Measurements from ENCODE around the gene SPON1.
"Not testable (repeated sequence)": the region's sequence is repeated elsewhere in the genome, so short reads cannot be mapped to it uniquely, and the experiment has no call there.

The SPON1 gene

DNA sequence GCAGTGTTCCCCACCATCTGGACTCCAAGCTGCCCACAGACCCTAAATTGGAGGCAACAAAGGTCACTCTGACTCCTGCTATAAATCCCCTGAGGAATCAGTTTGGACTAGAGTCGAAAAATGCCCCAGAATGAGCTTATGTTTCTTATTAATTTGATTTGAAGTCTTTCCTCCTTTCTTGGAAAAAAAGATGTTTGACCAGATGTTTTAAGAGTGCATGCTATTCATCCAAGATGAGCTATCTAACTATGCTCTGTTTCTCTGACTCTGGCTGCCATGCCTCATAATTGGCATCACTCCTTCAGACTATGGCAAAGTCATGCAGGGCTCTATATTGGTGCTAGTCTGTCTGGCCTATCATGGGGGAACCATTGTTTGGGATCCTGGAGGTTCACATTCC is 174.0 kb downstream of the SPON1 start:
- no peak for DNase-seq

- DNase-seq, result no peak
These were observed 174.8 kb downstream of the SPON1 start for GRCh38 chr11:14137284-14137683.

DNA sequence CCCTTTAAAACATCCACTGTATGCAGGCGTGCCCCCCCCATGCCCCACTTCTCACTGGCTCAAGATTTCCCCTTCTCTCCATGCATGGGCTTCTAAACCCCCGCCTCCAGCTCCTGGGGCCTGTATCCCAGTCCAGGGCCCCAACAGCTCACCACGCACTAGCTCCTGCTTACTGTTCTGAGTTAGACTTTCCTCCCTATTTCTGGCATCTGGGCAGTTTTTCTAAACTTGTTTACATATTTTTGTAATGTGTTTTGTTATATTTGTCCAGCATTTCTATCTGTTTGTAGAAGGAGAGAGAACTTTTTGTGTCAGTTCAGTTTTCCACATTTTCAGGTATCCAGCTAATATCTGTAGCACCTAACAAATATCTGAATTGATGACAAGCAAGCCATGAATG is 178.5 kb downstream of the SPON1 start:
- no peak for DNase-seq

- no peak for DNase-seq
These were observed 179.2 kb downstream of the SPON1 start for GRCh38 chr11:14141676-14142075.

DNA sequence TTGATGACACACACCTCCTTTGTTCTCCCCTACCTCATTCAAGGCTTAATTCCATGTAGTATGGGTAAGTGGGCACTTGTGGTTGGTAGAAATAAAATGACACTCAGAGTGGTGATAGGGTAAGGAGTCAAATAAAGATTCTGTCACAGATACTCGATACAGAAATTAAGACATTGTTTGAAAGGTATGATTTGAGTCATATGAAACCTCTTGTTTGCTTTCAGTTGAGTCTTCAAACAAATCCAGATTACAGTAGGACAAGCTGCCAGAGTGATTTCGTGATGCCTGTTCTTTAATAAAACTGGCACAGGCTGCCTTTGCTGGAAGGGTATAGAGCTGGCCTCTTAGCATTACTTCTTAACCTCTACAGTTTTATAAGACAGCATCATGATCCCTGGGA is 182.4 kb downstream of the SPON1 start:
- no peak for DNase-seq

DNA sequence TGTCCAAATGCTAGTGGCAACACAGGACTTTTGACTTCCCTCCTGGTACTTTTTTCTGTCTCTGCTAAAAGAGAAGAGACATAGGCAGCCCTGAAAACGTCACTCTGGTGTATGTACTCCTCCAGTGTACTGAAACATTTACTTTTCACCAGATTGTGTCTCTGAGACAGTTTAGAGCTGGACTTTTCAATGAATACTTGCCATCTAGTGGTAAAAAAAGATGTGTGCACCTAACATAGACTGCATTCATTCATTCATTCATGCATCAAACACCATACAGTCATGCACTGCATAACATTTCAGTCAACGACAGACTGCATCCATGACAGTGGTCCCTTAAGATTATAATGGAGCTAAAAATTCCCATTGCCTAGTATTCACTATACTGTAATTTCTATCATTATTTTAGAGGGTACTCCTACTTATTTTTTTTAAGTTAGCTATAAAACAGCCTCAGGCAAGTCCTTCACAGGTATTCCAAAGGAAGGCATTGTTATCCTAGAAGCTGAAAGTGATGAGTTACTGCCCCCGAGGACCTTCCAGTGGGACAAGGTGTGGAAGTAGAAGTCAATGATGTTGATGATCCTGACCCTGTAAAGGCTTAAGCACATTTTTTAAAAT is 186.2 kb downstream of the SPON1 start:
- no peak for DNase-seq

DNA sequence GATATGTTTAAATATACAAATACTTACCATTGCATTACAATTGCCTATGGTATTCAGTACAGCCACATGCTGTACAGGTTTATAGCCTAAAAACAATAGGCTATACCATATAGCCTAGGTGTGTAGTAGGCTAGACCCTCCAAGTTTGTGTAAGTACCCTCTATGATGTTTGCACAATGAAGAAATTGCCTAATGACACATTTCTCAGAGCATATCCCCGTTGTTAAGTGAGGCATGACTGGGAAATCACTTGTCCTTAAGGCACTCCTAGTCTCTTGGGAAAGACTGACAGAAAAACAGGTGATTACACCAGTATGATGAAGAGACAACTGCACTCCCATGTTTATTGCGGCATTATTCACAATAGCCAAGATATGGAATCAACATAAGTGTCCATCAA is 187.2 kb downstream of the SPON1 start:
- no peak for DNase-seq

- no peak for DNase-seq
These were observed 188.4 kb downstream of the SPON1 start for GRCh38 chr11:14150878-14151277.

DNA sequence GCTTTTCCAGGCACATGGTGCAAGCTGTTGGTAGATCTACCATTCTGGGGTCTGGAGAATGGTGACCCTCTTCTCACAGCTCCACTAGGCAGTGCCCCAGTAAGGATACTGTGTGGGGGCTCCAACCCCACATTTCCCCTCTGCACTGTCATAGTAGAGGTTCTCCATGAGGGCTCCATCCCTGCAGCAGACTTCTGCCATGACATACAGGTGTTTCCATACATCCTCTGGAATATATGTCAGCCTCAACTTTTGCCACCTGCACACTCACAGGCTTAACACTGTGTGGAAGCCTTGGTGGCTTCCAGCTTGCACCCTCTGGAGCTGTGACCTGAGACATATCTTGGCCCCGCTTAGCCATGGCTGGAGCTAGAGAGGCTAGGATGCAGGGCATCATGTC is 191.6 kb downstream of the SPON1 start:
- DNase-seq, result not testable (repeated sequence)

- DNase-seq, result no peak
These were observed 195.9 kb downstream of the SPON1 start for GRCh38 chr11:14158393-14158792.

DNA sequence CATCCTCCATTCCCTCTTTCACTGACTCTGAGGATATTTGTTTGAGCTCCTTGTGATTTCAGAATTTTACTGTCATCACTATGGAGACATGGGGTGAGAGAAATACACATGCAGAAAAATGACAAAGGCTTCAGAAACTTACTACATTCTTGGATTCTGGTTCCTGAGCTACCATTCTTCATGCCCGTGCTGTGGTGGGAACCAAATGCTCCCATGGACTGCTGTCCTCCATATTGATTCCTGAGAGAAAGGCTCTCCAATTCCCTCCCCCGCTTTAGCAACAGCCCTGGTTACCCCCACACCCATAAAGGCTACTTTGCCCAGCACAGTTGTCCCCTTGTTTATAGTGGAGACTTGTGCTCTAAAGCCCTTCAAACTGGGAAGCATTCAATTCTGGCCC is 201.1 kb downstream of the SPON1 start:
- no peak for DNase-seq

- DNase-seq, result not testable (repeated sequence)
These were observed 211.2 kb downstream of the SPON1 start for GRCh38 chr11:14173679-14174078.

- DNase-seq, result no peak
These were observed 216.7 kb downstream of the SPON1 start for GRCh38 chr11:14179116-14179820.

- no peak for DNase-seq
These were observed 218.6 kb downstream of the SPON1 start for GRCh38 chr11:14181121-14181520.

DNA sequence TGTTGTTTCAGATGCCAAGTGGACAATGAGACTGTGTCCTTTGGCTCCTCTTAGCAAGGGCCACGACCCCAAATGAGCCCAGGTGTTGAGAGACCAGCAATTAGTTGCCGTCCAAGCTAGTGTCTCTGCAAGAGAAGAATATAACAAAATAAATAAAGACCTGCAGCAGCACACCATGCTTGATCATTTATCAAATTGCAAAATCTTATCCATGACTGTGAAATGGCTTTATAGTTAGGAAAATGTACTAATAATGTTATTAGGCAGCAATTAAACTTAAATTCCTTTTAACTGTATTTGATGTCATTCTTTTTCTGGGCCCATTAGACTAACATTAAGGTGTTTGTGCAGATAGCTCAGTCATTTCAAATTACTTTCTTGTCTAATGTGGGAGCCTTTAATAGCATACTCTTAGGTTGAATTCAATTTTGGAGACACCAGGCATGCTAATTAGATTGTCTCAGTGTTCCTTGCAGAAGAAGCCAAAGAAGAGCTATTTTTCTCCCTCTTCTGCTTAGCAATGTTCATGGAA is 220.4 kb downstream of the SPON1 start:
- DNase-seq, result no peak

DNA sequence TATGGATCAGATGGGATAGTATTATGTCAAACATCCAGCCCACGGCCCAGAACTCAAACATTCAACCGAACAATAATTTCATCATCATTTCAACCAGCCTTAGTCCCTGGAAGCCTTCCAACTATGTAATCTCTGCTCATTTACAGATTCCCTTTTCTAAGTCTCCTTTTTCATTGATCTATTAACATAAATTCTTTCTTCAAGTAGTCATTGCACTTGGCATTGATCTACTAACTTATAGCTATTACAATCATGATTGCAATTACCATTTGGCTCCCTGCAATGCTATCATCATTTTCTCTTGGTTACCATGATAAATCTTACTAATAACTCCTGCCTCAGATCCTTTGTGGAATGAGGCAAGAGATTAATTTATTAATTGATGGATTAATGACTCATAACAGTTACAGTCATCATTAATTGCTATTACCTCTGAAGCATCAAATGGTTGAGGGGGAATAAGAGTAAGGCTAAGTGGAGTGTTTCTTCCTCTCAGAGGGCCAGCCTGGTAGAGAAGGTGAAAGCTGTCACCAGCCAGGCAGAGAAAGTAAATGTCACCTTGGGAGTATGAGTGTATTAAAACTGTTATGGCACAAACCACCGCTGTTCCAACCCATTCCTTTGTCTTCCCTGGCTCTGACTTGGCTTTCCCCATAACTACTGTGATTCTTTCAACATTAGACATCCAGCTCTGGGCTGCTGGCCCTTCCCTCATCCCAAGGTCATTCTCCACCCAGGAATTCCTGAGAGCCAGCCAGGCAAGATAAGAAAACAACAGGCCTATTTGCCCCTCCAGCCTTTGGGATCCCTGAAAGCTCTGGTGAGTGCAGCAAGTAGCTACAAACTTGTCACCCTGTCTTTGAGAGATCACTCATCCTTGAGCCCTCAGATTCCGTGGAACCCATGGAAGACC is 221.8 kb downstream of the SPON1 start:
- DNase-seq, result no peak

- DNase-seq, result no peak
These were observed 222.9 kb downstream of the SPON1 start for GRCh38 chr11:14185461-14185860.

- no peak for DNase-seq
These were observed 223.7 kb downstream of the SPON1 start for GRCh38 chr11:14186046-14186775.

- no peak for DNase-seq
These were observed 227.4 kb downstream of the SPON1 start for GRCh38 chr11:14189874-14190273.

GRCh38 chr11:14190992-14191778 is 228.7 kb downstream of the SPON1 start:
- DNase-seq, result no peak

DNA sequence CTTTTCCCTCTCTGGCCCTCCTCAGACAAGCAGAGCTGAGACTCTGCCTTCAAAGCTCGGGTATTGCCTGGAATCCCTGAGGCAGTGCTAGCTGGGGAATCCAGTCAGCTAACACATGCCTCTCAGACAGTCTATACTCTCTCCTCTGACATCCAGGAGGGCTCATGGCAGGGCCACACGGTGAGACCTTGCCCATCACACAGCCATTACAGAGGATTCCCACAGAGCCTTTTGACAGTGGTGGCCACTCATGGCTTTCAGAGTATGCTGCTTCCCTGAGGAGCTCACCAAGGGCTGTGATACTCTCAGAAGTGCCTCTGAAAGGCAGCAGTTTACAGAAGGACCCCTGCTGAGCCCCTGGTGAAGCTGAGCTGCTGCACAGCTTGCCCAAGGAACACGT is 231.1 kb downstream of the SPON1 start:
- no peak for DNase-seq
